GM18868 (cell line): Measurements from ENCODE around the gene PDE11A.
"Not testable (repeated sequence)": the region's sequence is repeated elsewhere in the genome, so short reads cannot be mapped to it uniquely, and the experiment has no call there.

Experiments
- ATAC-seq: cut with Tn5 transposase; IDR thresholded peaks from one replicate; pipeline ENCODE4 v1.9.1; 2021; ENCODE audit warnings: mild to moderate bottlenecking, moderate library complexity; ENCODE audit not compliant: unreplicated experiment

Gene PDE11A

DNA sequence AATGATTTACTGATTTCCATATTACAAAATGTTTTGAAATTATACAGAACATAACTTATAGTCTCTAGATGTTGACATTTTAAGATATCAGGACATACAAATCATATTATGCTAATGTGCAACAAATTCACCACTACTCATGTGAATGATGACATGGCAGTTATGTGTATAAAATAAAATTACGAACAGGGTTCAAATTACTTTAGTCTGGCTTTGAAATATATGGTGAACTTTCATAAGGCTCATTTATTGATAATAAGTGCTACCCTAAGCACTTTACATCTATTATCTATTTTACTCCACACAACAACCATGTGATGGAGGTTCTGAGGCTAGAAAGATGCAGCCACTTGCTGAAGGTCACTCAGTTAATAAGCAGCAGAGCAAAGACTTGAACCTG is 62.8 kb downstream of the PDE11A start:
- ATAC-seq = no peak

- no peak for ATAC-seq
These were observed 63.8 kb downstream of the PDE11A start for GRCh38 chr2:178008636-178009289.

DNA sequence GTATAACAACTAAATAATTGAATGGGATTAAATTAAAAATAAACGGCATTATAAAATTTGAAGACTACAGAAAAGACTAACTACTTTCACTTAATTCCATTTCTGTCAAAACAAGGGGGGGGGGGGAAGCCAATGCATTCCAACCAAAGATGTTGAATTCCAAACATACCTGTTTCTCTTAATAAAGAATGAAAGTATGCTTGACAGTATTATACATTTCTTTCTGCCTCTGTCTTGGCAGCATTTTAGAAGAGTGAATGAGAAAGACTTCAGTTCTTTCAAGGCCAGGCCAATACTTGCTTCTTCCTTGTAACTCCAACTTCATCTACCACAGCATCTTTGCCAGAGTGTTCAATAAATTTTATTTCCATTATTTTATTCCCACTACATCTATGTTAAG is 65.9 kb downstream of the PDE11A start:
- no peak for ATAC-seq

DNA sequence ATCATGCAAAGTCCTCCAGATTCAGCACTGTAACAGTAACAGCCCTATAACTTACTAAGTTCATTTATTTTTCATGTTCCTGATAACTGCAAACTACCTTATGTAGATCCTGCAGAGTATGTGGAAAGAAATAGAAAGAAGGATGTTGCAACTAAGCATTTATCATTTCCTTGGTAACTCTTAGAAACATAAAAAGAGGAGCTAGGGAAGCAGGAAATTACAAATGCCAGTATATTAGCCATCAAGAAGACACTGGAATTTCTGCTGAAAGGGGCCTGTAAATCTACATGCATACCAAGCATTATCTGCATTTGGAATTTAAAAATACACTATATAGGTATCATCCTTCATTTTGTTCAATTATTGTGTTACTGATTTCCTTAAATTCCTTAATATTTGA is 66.8 kb downstream of the PDE11A start:
- no peak for ATAC-seq

DNA sequence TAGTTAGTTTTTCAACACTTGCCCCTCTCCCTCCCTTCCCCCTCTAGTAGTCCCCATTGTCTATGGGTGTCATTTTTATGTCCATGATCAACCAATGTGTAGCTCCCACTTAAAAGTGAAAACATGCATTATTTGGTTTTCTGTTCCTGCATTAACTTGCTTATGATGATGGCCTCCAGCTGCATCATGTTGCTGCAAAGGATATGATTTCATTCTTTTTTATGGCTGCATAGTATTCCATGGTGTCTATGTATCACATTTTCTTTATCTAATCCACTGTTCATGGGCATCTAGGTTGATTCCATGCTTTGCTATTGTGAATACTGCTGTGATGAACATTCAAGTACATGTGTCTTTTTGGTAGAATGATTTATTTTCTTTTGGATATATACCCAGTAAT is 70.5 kb downstream of the PDE11A start:
- ATAC-seq = no peak

- ATAC-seq = no peak
These were observed 73.6 kb downstream of the PDE11A start for GRCh38 chr2:177998996-177999395.

GRCh38 chr2:177998006-177998405 is 74.6 kb downstream of the PDE11A start:
- no peak for ATAC-seq

- no peak for ATAC-seq
These were observed 79.6 kb downstream of the PDE11A start for GRCh38 chr2:177992992-177993391.

DNA sequence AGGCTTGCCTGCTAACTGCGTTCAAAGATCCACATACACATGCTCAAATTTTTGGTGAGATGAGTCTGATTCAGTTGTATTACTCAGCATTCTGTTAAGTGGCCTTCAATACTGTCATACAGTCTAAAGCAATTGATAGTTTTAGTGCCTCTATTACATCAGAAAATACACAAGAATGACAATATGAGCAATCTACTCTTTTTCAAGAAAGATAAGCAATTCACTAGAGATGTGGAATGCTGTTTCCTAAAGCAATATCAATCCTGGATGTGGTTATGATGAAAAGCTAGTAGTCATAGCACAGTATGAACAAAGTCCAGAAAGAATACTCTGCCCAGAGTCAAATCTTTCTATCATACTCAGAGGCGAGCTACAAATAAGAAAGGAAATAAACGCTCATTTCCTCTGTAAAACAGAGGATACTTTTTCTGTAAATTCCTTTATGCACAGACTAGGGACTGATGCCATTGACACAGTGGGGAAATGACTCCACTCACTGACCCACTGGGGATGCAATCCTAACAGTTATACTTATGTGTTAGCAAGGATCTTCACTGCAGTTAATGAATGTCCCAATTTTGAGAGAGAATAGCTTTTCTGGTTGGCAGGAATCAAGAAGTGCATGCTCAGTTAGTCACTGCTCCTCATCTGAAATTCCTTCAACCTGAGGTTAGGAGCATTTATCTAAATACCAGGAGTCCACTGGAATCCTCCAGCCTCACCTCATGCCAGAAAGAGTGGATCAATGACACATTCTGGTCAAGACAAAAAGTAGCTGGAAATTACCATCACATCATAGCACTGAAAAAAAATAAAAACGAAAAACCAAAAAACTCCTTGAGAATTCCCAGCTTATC is 83.3 kb downstream of the PDE11A start:
- no peak for ATAC-seq

DNA sequence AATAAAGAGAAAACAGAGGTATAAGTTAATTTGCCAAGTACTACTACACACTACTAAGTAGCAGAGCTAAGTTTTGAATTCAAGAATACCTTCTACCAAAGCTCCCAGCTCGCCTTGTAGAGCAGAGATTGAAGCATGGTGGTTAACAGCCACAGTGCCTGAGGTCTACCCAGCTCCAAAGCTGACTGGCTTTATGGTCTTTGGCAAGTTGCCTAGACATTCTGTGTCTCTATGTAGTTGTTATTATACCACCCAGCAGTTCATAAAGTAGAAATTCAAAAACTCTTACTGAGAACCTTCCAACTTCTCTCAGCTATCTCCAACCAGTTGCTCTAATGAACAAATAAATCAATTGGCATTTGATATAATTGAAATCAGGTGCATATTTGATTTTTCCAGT is 87.8 kb downstream of the PDE11A start:
- ATAC-seq = no peak

- peak; percentile 92 for ATAC-seq
These were observed 89.3 kb downstream of the PDE11A start for GRCh38 chr2:177983183-177983788.

DNA sequence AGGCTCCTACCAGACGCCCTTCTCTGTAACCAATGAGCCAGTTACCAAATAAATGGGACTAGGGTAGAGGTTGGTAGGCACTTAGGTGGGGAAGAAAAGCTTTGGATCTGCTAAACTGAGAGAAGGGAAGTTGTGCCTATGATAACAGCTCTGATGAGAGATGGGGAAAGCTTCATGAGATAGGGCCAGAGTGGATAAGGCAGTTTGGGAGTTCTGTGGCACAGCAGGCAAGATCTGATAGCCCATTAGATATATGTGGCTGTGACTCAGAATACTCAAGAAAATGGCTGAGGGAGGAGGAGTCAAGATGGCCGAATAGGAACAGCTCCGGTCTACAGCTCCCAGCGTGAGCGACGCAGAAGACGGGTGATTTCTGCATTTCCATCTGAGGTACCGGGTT is 99.8 kb downstream of the PDE11A start:
- no peak for ATAC-seq

DNA sequence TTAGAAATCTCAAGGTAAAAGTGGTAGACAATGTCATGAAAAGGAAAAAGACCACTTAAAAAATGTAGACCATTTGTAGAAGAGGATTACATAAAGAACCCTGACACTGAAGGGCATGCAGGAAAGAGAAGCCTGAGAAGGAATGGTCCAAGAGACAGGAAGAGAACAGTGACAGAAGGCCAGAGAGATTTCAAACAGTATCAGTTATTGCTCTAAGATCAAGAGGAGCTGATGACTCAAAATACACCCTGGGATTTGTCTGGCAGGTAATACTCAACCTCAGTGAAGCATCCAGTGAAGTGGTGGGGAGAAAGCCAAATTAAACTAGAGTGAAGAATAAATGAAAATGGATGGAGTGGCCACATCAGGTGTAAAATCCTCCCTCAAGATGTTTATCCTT is 100.5 kb downstream of the PDE11A start:
- ATAC-seq = no peak

- ATAC-seq = no peak
These were observed 101.7 kb downstream of the PDE11A start for GRCh38 chr2:177970670-177971454.

- ATAC-seq = no peak
These were observed 107.7 kb downstream of the PDE11A start for GRCh38 chr2:177964892-177965291.

- no peak for ATAC-seq
These were observed 120.4 kb downstream of the PDE11A start for GRCh38 chr2:177952151-177952550.

- not testable (repeated sequence) for ATAC-seq
These were observed 125.0 kb downstream of the PDE11A start for GRCh38 chr2:177947598-177947997.

- not testable (repeated sequence) for ATAC-seq
These were observed 128.0 kb downstream of the PDE11A start for GRCh38 chr2:177944530-177944929.

- ATAC-seq = no peak
These were observed 129.8 kb downstream of the PDE11A start for GRCh38 chr2:177942731-177943130.

GRCh38 chr2:177939211-177939610 is 133.4 kb downstream of the PDE11A start:
- no peak for ATAC-seq

GRCh38 chr2:177930916-177931315 is 141.7 kb downstream of the PDE11A start:
- ATAC-seq = no peak
